Nasal cavity respiratory epithelium epithelial cell of viscerocranial mucosa (primary cell): ENCODE results near the gene OR51B5. TPM values are rescaled to one million over a fixed set of nuclear protein-coding genes. Genes with fewer than 3 reads are reported as not detected.

Experiments
- total RNA-seq: library from RNA; depleted of rRNA; stranded (reverse); fragments of >200 nt; gene quantifications from 2 replicates; pipeline ENCODE4 v1.2.3, GENCODE V29; 2014

Gene OR51B5
- not detected in 2 replicates for total RNA-seq

GRCh38 chr11:5343474-5344335 is at the start of gene OR51B5:
Gene OR51B5 (minus strand): TSS chr11:5343524. CDS start chr11:5343524, 0 bp downstream.

GRCh38 chr11:5383576-5383975 is 40.3 kb upstream of the OR51B5 start, which contains the start of gene OR51M1:
Gene OR51M1 (plus strand): TSS chr11:5383812. CDS start chr11:5389399, 5,587 bp downstream.

GRCh38 chr11:5351208-5351607 is 7.9 kb upstream of the OR51B5 start, which contains the start of gene OR51B6:
Gene OR51B6 (plus strand): TSS chr11:5351508. CDS start chr11:5351508, 0 bp downstream.

GRCh38 chr11:5324197-5324596 is 19.1 kb downstream of the OR51B5 start, which contains the start of gene OR51B2:
Gene OR51B2 (minus strand): TSS chr11:5324297. CDS start chr11:5324297, 0 bp downstream.

GRCh38 chr11:5301846-5302245 is 41.5 kb downstream of the OR51B5 start, which contains the start of gene OR51B4:
Gene OR51B4 (minus strand): TSS chr11:5301946. CDS start chr11:5301946, 0 bp downstream.

Other genes starting within 250 kb of the OR51B5 start
- gene OR52A5, start 205.2 kb downstream of the OR51B5 start, total RNA-seq, result not detected in 2 replicates
- gene OR52A1, start 188.8 kb downstream of the OR51B5 start, total RNA-seq, result not detected in 2 replicates
- gene OR51V1, start 142.8 kb downstream of the OR51B5 start, total RNA-seq, result not detected in 2 replicates
- not detected in 2 replicates for gene HBB, start 116.5 kb downstream of the OR51B5 start, total RNA-seq
- gene HBD, start 109.0 kb downstream of the OR51B5 start, total RNA-seq, result not detected in 2 replicates
- not detected in 2 replicates for gene HBG1, start 93.7 kb downstream of the OR51B5 start, total RNA-seq
- gene HBG2, start 88.7 kb downstream of the OR51B5 start, total RNA-seq, result not detected in 2 replicates
- gene HBE1, start 73.6 kb downstream of the OR51B5 start, total RNA-seq, result not detected in 2 replicates
- not detected in 2 replicates for gene OR51B4, start 41.6 kb downstream of the OR51B5 start, total RNA-seq
- not detected in 2 replicates for gene OR51B2, start 19.2 kb downstream of the OR51B5 start, total RNA-seq
- gene OR51B6, start 8.0 kb upstream of the OR51B5 start, total RNA-seq, result not detected in 2 replicates
- gene OR51M1, start 40.3 kb upstream of the OR51B5 start, total RNA-seq, result not detected in 2 replicates
- not detected in 2 replicates for gene OR51Q1, start 78.6 kb upstream of the OR51B5 start, total RNA-seq
- gene OR51I1, start 98.0 kb upstream of the OR51B5 start, total RNA-seq, result not detected in 2 replicates
- not detected in 2 replicates for gene OR51I2, start 105.8 kb upstream of the OR51B5 start, total RNA-seq
- not detected in 2 replicates for gene OR52D1, start 145.2 kb upstream of the OR51B5 start, total RNA-seq
- not detected in 2 replicates for gene UBQLN3, start 166.4 kb upstream of the OR51B5 start, total RNA-seq
- gene UBQLNL, start 173.2 kb upstream of the OR51B5 start, total RNA-seq, result 0.28 TPM in 1 of 2 replicates, not detected in the other
- 0.36 TPM in 1 of 2 replicates, not detected in the other for gene OR52H1, start 205.0 kb upstream of the OR51B5 start, total RNA-seq
- gene OR52B6, start 237.4 kb upstream of the OR51B5 start, total RNA-seq, result not detected in 2 replicates